IPS DF 4.7 (cell line): ENCODE measurements around the gene VIPR1.
"Not testable (repeated sequence)": the region's sequence is repeated elsewhere in the genome, so short reads cannot be mapped to it uniquely, and the experiment has no call there.

ENCODE experiments used
- DNase-seq: peaks from one replicate; pipeline ENCODE4 v3.0.0-alpha.2; 2013; ENCODE audit warnings: low spot score; ENCODE audit errors: extremely low read depth

The VIPR1 gene

DNA sequence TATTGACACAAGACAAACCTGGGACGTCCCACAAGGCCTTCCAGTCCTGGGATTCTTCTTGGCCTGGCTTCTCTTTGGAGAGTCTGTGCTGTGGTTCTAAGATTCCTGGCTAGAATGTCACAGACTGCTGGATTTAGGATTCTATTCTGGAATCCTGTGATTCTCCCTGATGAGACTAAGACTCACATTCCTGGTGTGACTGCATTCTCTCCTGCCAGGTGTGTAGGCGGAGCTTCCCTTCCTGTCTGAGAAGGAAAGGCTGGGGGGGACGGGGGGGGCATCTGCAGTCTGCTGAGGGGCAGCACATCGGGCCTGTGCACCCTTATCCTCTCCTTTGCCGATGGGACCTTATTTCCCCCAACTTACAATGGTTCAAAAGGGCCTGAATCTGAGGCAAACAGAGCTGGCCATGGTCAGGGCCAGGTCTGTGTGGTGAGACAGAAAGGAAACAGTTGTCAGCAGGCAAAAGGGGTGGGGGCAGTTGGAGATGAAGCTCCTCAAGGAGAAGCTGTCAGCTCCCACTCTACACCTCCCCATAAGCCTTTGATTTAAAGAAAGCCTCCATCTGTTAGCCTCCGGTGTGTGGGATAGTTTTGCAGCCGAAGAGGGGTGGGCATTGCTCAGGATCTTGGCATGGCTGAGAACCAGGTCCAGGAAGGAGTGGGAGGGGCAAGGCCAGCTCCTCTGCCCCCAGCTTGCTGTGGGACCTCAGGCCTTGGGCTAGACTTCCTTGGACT, 30.9 kb downstream of the VIPR1 start:
- DNase-seq: no peak

DNA sequence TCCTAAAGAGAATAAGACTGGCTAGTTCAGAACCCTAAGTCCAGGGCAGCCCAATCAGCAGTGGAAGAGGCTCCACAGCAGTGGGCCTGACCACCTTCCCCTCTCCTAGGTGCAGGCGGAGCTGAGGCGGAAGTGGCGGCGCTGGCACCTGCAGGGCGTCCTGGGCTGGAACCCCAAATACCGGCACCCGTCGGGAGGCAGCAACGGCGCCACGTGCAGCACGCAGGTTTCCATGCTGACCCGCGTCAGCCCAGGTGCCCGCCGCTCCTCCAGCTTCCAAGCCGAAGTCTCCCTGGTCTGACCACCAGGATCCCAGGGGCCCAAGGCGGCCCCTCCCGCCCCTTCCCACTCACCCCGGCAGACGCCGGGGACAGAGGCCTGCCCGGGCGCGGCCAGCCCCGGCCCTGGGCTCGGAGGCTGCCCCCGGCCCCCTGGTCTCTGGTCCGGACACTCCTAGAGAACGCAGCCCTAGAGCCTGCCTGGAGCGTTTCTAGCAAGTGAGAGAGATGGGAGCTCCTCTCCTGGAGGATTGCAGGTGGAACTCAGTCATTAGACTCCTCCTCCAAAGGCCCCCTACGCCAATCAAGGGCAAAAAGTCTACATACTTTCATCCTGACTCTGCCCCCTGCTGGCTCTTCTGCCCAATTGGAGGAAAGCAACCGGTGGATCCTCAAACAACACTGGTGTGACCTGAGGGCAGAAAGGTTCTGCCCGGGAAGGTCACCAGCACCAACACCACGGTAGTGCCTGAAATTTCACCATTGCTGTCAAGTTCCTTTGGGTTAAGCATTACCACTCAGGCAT, 33.7 kb downstream of the VIPR1 start:
- peak; percentile 78 for DNase-seq

DNA sequence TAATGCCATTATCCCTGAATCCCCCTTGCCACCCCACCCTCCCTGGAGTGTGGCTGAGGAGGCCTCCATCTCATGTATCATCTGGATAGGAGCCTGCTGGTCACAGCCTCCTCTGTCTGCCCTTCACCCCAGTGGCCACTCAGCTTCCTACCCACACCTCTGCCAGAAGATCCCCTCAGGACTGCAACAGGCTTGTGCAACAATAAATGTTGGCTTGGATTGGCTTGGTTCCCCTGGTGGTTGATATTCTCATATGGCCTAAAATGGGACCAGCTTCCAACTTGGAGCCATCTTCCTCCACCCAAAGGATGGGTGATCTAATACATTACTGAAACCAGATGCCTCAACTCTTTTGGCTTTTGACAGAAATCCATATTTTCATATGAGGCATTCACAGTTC, 34.9 kb downstream of the VIPR1 start:
- DNase-seq: no peak

DNA sequence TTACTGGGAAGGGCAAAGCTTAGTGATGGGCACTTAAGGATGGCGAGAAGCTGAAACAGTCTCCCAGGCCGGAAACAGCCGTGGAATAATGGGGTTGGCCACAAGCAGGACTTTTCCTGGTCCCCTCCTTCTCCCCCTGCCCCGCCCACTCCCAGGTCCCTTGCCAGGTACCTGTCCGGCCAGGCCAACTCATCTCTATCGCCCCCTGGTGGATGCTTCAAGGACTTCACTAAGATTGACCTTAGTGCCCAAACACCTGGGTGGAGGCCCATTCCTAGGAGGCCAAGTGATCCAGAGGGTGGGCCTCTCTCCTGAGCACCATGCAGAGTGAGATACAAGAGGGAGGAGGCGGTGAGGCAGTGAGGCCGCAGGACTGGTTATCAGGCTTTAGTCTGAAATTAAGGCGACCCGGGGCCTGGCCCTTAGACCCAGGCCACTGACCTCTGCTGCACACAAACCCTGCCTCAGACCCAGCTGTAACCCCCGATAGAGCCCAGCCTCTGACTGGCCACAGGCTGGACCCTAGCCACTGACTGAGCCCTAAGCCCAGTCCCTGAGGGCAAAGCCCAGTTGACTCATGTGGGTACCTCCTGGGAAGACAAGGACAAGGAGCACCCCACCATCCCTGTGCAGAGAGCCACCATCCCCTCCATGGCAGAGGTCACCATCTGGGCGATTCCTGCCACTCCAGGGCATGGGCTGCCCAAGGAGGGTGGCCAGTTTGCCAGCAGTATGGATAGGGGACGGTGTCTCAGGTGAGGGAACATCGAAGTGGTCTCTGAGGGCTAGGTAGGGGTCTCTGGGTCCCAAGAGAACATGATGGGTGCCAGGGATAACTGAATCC, 37.6 kb downstream of the VIPR1 start:
- DNase-seq: peak; percentile 72

DNA sequence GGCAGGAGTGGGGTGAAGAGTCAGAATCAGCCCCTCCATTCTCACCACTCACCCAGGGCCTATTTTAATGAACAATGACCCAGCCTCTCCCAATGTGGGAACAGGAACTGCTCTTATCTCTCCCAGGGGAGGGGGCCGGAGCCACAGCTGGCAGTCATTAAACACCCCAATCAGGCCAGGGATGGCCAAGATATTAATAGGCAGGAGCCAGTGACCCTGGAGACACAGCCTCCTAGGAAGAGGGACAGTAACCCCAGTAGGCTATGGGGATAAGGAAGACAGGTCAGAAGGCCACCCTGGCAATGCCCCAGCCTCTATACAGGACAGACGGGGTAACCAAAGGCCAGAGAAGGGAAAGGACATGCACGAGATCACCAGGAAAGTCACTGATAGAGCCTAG, 38.6 kb downstream of the VIPR1 start:
- DNase-seq: no peak

DNA sequence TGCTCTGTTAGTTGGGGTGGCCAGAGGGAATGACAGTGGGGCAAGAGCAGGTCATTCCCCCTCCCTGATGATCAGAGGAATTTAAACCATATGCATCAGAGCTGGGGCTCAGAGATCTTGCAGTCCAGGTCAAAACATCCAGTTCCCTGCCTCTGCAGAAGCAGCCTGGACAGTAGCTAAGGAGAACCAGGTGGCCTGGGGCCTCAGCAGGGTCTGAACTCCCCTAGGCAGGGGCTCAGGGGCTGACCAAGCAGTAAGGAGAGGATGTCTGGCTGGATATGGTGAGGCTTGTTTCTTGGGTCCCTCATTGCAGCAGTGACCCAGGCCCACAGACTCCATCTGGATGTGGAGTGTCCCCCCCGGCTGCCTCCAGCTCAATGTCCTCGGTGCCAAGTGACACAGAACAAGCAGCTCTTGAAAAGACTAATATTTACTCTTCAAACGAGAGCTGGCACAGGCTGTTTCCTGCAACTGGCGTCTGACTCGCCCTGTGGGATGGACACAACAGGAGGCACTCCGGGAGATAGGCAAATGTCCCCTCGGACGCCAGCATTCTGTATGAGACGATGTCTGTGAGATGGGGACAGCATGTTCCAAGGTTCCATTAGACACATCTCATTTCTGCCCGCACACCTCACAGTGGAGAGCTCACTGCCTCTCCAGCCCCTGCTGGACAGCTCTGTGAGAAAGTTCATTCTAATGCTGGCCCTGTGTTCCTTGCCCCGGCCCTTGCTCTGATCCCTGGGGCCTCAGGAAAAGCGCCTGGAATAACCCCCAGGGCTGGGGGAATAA, 42.2 kb downstream of the VIPR1 start:
- DNase-seq: no peak

DNA sequence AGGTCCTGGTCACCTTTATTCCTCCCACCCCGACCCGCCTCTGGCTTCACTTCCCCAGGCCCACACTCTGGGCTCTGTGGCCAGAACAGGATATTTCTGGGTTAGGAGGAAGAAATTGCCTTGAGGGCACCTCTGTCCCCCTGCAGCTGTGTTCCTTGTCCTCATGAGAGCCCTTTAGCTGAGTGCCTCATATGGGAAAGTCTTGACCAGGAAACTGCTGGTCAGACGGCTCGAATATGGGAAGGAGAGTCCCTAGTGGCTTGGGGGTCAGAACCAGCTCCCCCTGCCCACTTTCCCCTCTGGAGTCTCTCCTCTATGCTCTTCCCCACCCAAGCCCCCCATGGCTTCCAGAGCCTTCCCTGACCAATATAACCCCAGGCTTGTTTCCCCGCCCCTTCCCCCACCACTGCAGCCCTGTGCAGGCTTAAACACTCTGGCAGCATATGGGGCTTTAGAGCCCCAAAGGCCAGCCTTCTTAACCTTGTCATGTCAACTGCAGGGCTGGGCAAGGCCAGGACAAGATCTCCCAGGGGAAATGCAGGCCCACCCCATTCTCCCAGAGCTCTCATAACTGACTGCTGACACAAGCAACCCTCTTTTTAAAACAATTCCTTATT, 42.9 kb downstream of the VIPR1 start:
- no peak for DNase-seq

DNA sequence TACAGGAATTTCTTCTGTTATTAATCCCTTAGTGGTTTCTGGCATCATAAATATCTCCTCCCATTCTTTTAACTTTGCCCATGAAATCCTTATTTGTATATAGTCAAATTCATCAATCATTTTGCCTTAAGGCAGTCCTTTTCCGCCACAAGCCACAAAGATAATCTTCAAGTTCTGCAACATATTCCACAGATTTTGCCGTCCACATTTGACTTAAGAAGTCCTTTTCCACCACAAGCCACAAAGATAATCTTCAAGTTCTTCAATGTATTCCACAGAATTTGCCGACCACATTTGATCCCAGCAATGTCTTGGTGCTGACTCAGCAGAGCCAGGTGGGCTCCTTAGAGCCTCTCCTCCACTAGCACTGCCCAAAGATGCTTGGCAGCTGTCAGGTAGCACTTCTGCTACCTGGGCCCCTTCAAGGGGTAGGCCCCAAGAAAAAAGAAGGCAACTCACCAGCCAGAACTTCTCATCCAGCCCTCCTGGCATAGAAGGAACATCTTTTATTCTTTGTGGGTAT, 44.3 kb downstream of the VIPR1 start:
- no peak for DNase-seq

DNA sequence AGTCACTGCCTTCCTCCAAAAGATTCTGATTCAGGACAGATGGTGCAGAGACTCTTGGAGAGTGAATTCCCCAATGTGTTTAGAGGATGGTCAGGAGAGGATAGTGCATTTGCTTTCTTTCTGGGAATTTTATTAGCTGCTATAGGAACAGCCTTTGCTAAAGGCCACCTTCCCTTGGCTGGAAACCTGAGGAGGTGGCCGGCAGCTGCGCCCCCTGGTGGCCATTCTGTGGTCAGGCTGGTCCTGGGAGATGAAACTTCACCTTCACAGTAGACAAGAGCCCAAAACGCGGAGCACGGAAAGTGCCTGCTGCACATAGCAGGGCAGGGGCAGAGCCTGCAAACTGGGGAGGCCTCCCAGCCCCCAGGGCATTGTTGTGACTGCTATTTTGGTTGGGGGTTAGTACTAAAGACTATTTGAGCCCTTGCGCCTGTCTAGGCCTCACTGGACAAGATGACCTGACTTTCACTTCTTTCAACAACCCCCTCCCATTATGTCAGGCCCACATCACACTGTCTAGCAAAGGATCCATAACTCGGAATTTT, 45.0 kb downstream of the VIPR1 start:
- DNase-seq: peak; percentile 30

DNA sequence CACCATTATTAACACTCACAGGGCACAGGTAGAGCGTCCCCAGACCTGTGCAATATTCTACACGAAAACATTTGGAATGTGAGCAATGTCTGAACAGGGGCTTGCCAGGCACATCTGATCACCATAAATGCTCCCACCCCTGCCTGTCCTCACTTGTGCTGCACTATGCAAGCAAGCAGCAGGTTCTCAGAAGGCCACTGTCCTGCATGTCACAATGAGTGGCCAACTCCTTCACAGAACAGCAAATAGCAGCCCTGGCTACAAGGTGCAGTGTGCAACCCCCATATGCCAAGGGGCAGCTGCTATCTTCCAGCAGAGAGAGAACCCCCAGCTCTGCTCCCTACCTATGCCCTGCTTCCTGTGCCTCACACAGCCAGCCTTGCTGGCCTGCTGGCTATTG, 46.7 kb downstream of the VIPR1 start:
- DNase-seq: no peak

DNA sequence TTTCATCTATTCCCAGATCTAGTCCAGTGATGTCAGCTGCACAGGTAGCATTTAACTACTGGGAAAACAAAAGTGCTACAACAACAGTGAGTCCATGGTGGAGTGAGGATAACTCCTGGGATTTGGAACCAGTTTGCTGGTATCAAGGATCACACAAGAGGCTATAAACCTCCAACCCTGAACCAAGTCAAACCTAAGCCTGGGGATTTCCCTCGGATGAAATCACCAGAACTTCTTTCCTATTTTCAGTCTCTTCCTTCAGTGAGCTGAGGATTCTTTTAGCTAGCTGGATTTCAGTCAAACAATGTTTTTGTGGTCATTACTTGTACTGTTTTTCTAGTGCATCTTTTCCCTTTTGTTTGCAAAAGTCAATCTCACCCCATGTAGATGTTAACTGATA, 47.8 kb downstream of the VIPR1 start:
- DNase-seq: no peak

DNA sequence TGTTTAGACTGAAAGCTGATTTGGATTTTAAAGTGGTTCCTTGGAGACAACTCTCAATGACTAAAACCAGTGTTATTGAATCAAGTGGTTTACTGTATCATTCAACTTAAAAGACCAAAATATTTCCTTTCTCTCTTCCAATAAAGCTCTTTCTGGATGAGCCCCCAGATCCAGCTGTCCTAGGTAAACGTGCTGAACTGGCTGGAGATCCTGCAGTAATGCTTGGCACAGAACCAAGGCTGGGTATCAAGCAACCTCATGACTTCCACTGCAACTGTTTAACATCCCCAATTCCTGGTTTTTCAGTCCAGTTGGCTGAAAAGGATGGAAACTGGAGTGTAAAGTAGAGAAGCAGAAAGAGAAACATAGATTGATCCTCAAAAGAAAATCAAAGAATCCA, 50.4 kb downstream of the VIPR1 start:
- DNase-seq: no peak

DNA sequence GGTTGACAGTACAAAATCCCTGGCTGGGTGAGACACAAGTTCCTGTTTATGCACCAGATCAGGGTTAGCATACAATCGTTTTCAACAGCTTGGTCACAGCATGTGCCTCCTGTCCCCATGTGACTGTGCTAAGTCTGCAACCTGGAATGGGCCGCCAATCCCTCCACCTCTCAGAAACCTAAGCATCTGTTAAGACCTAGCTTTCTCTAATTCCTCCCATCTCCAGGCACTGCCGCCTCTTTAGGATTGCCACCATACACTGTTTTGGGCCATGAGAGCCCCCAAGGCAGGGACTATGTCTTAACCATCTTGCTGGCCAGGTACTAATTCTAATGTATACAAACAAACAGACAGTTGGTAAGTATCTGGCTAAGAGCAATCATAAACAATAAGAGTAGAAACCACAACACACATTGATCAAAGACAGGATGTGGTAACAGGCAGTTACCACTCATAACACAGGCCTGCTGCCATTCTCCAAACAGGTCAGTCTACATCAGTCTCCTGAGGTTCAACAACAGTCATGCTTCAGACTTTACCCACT, 53.7 kb downstream of the VIPR1 start:
- DNase-seq: no peak

DNA sequence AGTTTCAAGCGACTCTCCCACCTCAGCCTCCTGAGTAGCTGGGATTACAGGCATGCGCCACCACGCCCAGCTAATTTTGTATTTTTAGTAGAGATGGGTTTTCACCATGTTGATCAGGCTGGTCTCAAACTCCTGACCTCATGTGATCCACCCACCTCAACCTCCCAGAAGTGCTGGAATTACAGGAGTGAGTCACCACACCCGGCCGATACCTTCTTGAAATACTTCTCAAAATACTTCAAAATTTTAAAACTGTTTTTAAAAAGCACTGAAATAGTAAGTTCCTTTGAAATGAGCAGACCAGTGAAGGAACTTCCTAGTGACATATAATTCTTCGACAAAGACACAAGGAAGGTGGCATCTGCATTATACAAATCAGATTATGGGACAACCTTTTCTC, 54.4 kb downstream of the VIPR1 start:
- not testable (repeated sequence) for DNase-seq

DNA sequence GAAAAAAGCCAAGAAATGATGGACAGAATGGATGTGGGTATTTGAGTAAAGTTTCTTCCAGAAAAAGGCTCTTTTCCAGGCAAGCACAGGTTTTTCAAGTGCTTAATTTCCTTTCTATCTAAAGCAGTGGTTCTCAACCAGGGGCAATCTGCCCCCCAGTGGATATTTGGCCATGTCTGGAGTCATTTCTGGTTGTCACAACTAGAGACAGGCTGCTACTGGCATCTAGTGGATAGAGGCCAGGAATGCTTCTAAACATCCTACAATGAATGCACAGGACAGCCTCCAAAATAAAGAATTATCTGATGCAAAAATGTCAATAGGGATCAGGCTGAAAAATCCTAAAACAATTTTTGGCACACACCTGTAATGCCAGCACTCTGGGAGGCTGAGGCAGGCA, 55.4 kb downstream of the VIPR1 start:
- DNase-seq: no peak

DNA sequence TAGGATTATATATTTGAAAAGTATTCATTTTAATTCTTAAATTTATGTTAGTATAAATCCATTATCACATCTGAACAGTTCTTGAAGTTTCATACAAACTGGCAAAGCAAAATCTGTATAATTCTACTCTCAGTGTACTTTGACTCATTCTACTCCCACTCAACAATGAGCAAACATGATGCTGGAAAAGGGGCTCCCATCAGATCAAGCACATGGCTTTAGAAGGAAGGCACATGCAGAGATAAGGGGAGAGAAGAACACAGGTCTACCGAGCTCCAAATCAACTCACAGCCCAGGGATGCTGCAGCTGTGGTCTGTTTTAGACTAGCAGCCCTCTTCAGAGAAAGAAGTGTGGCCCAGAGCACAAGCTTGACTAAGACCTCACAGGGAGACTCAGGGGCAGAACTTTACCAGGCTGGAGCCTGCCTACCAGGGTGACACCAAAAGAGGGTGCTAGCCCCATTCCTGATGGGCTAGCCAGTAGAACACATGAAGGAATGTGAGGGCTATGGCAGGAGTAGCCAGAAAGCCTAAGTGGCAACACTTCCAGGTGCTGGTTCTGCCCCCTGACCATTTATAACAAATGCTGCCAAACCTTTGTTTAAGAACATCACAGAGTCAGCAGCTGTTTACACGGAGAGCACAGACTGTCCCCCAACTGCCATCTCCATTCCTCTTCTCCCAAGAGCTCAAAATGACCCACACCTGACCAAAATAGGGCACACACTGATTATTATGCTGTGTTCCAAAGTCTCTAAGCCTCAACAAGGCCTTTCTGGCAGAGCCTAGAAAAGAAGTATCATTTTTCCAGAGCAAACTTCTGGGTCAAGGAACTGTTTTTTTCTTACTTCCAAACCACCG, 59.8 kb downstream of the VIPR1 start:
- no peak for DNase-seq

DNA sequence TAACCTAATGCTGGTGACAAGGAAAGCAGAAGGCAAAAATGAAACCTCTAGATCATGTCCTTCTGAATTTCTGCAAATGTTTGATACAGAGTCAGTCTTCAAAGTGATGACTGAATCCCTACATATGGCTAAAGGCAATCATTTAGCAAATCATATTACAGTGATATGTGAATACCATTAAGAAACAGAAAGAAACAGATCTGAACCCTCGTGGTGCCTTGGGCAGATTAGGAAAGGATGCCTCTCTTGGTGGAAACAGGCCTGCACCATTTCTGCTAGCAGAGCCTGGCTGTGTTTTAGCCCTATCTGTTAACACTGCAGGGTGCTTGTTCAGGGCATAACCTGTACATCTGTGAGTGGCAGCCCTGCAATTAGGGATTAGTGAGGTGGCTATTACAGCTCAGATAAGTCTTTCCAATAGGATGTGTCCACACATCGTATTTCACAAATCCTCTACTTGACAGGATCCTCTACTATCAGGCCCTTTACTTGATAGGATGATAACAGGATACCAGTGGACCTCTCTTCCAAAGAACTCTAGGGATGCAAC, 67.2 kb downstream of the VIPR1 start:
- no peak for DNase-seq

DNA sequence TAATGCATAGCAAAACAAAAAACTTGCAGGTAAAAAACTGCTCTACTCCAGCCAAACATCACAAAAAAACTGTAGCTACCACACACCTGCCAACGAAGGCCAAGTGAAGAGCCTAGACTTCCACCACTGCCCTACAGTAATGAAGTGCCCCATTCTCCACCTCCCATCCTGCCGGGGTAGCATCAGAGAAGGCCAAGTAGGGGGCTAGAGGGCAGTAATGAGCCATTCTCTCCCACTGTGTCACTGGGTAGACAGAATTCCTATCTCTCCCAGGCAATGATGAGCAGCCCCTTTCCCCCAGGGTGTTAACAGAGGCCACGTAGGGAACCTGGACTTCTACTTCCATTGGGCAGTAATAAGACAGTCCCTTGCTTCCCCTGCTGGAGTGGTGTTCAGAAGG, 69.8 kb downstream of the VIPR1 start:
- DNase-seq: peak; percentile 74
